Glutamatergic neuron (in vitro differentiated cells): ENCODE results near the gene OTUD5. TPM values are rescaled to one million over a fixed set of nuclear protein-coding genes. Genes with fewer than 3 reads are reported as not detected.
A peak's percentile ranks its signal among the peaks of the same experiment; 100 is the strongest.

Experiments used
- DNase-seq: peaks from one replicate; pipeline ENCODE4 v3.0.0; 2022
- H3K27ac Mint-ChIP-seq: one replicate; pipeline ENCODE4 v1.8.0; 2020; ENCODE audit warnings: mild to moderate bottlenecking, mixed read lengths, inconsistent platforms; ENCODE audit not compliant: unreplicated experiment
- H3K27me3 Mint-ChIP-seq: one replicate; pipeline ENCODE4 v1.8.0; 2020; ENCODE audit warnings: mild to moderate bottlenecking, moderate library complexity, mixed read lengths, inconsistent platforms; ENCODE audit not compliant: unreplicated experiment
- H3K36me3 Mint-ChIP-seq: one replicate; pipeline ENCODE4 v1.8.0; 2020; ENCODE audit warnings: mild to moderate bottlenecking, mixed read lengths, inconsistent platforms; ENCODE audit not compliant: unreplicated experiment
- H3K4me1 Mint-ChIP-seq: one replicate; pipeline ENCODE4 v1.8.0; 2020; ENCODE audit warnings: mild to moderate bottlenecking, low read depth, mixed read lengths, inconsistent platforms; ENCODE audit not compliant: unreplicated experiment
- H3K4me3 Mint-ChIP-seq: one replicate; pipeline ENCODE4 v1.8.0; 2020; ENCODE audit warnings: mild to moderate bottlenecking, mixed read lengths, inconsistent platforms; ENCODE audit not compliant: unreplicated experiment
- H3K9me3 Mint-ChIP-seq: one replicate; pipeline ENCODE4 v1.8.0; 2020; ENCODE audit warnings: mild to moderate bottlenecking, moderate library complexity, mixed read lengths, inconsistent platforms; ENCODE audit not compliant: unreplicated experiment
- CTCF ChIP-seq: fragments of 200-600 bp; sonication (generic); IDR thresholded peaks from one replicate; pipeline ENCODE4 v1.5.0; 2021; ENCODE audit not compliant: partially characterized antibody, unreplicated experiment
- total RNA-seq: library from RNA; stranded (reverse); fragmentation: NEBNext Ultra II Directional; extraction: Animal tissue kit (Norgen Biotek cat#: 25700); gene quantifications from one replicate; pipeline ENCODE4 v1.2.1, GENCODE V29; 2021; ENCODE audit not compliant: unreplicated experiment

The OTUD5 gene
- total RNA-seq, 1 donor from 2014 or later: 68.3 TPM

DNA sequence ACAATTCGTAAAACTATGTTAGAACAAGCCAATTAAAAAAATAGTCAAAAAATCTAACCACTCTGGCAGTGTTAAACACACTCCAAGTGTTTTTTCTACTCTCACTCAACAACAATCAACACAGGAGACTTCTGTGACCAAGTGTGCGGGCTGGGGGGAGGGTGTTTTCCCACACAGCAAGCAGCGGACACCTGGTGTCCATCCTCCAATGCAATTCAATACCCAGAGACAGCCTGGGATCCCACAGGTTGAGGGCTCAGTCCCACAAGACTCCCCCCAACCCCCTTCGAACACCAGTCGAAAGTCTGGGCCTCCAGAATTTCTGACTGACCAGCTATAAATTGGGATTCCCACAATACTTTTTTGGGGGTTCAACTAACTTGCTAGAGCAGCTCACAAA, 30.3 kb downstream of the OTUD5 start:
- TF ChIP-seq CTCF: no peak
- H3K4me3 Mint-ChIP-seq: peak overlapping the region; percentile 76
- DNase-seq: peak; percentile 34
- peaks cover 4% of the 10 kb centered on the region for H3K36me3 Mint-ChIP-seq
- H3K27ac Mint-ChIP-seq: peak overlapping the region; percentile 81
- H3K27me3 Mint-ChIP-seq: peaks cover 3% of the 10 kb centered on the region
- peaks cover 12% of the 10 kb centered on the region for H3K4me1 Mint-ChIP-seq
- peaks cover 8% of the 10 kb centered on the region for H3K9me3 Mint-ChIP-seq

DNA sequence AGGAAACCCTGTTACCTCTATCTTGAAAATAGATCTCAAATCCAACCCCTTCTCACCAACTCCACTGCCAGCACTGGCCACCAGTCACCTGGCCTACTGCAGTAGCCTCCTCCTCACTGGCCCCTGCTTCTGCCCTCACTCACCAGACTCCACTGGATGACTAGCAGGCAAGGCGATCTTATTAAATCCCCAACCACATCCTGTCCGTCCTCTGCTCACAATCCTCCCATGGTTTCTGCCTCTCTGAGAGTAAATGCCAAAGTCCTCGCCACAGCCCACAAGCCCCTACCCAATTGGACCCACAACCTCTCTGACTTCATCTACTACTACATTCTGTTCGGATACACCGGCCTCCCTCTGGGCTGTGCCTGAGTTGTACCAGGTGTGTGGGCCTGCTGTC, 33.1 kb downstream of the OTUD5 start:
- DNase-seq: no peak
- Mint-ChIP-seq H3K9me3 (peaks cover 12% of the 10 kb centered on the region), H3K4me1 (peaks cover 26% of the 10 kb centered on the region), H3K4me3 (no peak overlapping the region), H3K36me3 (peaks cover 4% of the 10 kb centered on the region), H3K27me3 (peaks cover 2% of the 10 kb centered on the region), H3K27ac (no peak overlapping the region)
- TF ChIP-seq CTCF: no peak

GRCh38 chrX:48923771-48924170, 33.6 kb downstream of the OTUD5 start:
- peaks cover 26% of the 10 kb centered on the region for H3K4me1 Mint-ChIP-seq
- no peak overlapping the region for H3K27ac Mint-ChIP-seq
- peaks cover 12% of the 10 kb centered on the region for H3K9me3 Mint-ChIP-seq
- peaks cover 3% of the 10 kb centered on the region for H3K27me3 Mint-ChIP-seq
- H3K36me3 Mint-ChIP-seq: peaks cover 4% of the 10 kb centered on the region
- no peak for TF ChIP-seq CTCF
- DNase-seq: no peak
- no peak overlapping the region for H3K4me3 Mint-ChIP-seq

DNA sequence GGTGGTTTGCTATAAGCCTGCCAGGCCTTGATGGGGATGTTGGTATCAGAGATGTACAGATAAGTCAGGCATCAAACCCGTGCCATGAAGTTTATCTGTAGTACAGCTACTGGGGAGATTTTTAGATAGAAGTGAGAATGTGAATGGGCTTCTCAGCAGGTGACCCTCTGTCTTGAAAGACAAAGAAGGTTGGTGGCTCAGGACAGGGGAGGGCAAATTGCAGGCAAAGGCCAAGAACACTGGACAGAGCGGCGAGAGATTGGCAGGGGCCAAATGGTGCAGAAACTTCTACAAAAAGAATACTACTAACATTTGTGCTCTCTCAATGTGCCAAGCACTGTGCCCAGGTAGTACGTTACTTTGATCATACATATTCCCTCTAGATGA, 36.7 kb downstream of the OTUD5 start:
- no peak for DNase-seq
- Mint-ChIP-seq H3K9me3 (peaks cover 6% of the 10 kb centered on the region), H3K36me3 (peaks cover 4% of the 10 kb centered on the region), H3K4me1 (peaks cover 18% of the 10 kb centered on the region), H3K4me3 (peak overlapping the region; percentile 71), H3K27ac (peak overlapping the region; percentile 89), H3K27me3 (peaks cover 6% of the 10 kb centered on the region)
- TF ChIP-seq CTCF: no peak

GRCh38 chrX:48919947-48920717, 37.3 kb downstream of the OTUD5 start:
- Mint-ChIP-seq H3K4me3 (peak overlapping the region; percentile 71), H3K9me3 (peaks cover 5% of the 10 kb centered on the region), H3K4me1 (peaks cover 15% of the 10 kb centered on the region), H3K27me3 (peaks cover 5% of the 10 kb centered on the region), H3K36me3 (peaks cover 4% of the 10 kb centered on the region), H3K27ac (peak overlapping the region; percentile 89)
- TF ChIP-seq CTCF: no peak
- no peak for DNase-seq
